IPS-NIHi11 (cell line): ENCODE measurements around the gene TTI1.

Experiments
- DNase-seq: peaks from one replicate; pipeline ENCODE4 v3.0.0; 2012; ENCODE audit warnings: mixed read lengths, low spot score

The TTI1 gene

DNA sequence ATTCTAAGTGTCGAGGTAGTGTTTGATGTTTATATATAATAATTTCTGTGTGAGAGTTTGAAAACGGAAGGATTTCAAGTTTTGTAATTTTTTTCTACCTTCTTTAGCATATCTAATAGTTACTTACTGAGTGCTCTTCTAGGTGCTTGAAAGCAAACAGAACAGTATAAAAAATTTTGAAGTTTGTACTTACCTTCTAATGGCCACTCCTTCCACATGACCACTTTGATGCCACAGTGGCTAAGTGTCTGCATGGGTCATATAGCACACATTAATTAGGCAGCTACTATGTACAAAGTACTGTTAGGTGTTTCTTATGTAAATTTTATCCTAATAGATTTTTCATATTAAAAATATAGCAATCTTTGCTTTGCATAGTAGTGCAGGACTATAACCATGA is 21.4 kb upstream of the TTI1 start:
- no peak for DNase-seq

DNA sequence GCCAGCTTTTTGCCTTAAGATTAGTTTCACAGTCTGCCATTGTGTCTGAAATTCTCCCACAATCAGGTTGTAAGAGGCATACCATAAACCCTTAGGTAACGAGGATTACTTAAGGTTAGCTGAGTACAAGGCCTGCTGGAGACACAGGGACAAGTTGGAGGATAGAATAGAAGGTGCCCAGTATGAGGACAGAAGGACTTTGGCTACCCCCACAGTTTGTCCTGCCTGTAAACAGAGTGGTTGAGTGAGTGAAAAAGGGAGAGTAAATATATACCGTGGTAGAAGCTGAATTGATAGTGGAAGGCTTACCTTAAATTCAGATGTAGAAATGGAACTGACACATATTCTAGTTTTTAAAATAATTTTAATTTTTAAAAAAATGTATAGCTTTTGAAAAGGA is 19.6 kb upstream of the TTI1 start:
- no peak for DNase-seq

DNA sequence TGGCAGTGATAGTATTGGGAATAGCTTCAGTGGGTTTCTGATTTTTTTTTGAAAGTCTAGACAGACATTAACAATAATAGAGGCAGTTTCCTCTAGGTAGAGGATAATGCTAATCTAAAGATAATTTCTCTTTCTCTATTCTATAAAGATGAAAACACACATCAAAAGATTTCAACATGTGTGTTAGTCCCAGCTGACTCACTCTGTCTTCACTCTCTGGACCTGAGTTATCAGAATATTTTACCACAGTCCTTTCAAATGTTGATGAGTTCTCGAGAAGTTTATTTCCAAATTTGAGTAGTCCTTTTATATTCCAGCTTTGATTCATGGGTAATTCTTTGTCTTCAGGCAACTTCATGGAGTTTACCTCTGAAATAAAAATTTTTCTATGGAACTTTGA is 17.4 kb upstream of the TTI1 start:
- DNase-seq = no peak

DNA sequence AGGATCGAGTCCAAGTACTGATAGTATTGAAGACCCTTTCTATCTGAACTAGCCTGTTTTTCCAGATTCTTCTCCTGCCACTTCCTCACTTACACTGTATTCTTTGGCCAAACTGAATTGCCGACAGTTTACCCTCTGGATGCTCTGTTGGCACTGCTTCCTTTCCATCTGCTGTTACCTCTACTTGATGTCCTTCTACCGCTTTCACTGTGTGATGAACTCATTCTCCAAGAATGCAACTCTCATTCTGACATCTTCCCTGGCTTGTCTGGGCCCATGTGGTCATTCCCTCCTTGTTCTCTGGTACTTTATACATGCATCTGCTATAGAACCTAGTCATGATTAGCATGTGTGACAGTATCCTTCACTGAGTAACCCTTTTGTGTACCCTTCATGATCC is 16.5 kb upstream of the TTI1 start:
- DNase-seq = no peak

DNA sequence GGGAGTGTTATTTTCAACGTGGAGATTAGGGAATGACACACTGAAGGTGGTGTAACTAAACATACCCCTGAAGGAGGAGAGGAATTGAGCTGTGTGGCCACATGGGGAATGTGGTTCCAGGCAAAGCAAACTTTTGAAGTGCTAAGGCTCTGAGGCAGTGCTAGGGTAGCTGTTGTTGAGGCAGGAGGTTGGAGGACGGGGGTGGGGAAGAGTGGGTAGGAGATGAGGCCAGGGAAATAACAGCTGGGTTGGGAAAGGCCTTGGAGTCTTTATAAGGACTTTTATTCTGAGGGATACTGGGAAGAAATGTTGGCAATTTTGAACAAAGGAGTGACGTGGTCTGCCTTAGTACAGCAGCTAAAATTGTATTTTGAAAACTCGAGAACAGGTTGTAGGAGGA is 13.3 kb upstream of the TTI1 start:
- peak; percentile 23 for DNase-seq

DNA sequence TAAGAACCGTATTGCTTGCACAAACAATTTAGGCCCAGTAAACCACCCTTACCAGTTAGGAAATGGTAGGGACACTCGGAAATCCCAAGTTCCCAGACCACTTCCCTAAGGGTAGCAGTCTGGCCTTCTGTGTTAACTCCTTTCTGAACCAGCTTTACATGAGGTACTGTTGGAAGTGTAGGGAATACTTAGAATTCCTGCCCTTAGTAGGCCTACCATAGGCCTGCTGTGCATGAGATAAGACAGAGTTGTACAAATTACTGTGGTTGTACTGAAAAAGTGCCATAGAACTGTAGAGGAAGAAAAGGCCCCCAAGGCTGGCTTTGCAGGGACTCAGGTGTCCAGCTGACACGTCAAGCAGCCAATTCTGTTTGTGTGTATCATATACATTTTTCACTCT is 11.4 kb upstream of the TTI1 start:
- DNase-seq = no peak

DNA sequence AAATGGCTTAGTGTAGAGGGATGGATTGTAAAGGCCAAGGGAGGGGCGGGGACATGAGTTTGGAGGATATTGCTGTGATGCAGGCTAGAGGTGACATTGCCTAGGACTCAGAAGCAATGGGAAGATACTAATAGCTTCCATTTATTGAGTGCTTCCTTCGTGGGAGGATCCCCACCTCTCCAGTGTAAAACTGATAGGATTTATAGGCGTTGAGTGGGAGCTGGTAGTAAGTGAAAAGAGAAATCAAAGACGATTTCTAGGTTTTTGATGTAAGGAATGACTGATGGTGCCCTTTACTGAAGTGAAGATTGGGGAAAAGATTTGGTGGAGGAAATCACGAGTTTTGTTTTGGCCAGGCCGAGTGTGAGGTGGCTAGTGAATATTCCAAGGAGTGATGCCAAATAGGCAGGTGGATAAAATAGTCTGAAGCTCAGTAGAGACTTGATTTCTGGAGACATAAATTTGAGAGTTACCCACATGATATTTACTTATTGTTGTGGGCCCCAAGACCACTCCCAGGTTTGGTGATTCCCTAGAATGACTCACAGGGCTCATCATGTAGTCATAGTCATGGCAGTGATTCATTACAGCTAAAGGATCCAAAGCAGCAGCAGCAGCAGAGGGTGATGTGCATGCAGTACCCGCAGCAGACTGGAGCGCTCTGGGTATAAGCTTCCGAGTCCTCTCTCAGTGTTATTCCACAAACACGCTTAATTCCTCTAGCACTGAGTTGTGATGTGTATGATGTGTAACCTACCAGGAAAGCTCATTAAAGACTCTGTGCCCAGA is 10.4 kb upstream of the TTI1 start:
- DNase-seq = no peak

DNA sequence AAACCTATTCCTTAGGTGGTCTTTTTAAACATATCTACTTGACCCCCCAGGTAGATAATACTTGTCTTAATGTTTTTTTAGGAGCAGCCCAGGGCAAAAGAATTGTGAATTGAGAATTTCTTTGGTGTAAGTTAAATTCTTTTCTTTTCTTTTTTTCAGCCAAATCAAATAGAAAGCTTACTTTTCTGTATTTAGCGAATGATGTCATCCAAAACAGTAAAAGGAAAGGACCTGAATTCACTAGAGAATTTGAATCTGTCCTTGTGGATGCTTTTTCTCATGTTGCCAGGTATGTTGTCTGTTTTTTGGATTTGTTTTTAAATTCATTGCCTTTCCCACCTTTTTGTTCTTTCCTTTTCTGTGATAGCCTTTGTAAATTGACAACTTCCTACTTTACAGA is 7.0 kb upstream of the TTI1 start:
- DNase-seq = no peak

DNA sequence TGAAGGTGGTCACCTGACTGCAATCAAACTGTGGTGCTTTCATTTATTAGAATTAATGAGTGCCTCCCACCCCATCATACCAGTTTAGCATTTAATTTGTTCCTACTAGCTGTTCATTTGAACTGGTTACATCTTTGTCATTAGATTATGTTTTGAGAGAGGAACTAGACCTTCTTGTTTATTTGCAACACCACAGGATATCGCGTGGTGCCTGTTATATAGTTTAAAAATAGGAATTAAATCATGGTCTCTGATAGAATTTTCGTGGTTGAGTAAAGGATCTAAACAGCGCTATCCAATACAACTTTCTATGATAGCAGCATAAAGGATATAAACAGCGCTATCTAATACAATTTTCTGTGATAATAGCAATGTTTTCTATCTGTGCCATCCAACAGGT is 3.1 kb upstream of the TTI1 start:
- no peak for DNase-seq

DNA sequence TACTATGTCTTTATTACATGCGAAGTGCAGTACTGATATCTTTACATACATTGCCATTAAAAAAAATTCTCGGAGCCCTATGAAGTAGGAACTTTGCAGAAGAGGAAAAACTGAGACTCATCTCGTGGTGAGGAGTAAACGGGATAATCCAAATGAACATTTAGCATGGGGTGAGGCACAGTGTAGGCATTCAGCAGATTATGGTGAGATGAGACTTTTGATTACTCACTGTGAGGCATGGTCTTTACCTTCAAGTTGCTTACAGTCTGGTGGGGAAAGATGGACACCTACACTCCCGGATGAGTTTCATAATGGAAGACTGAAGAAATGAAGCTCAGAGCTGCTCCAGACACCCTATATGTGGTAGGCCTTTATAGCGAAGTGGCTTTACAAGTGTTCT is 1.7 kb upstream of the TTI1 start:
- DNase-seq = no peak

DNA sequence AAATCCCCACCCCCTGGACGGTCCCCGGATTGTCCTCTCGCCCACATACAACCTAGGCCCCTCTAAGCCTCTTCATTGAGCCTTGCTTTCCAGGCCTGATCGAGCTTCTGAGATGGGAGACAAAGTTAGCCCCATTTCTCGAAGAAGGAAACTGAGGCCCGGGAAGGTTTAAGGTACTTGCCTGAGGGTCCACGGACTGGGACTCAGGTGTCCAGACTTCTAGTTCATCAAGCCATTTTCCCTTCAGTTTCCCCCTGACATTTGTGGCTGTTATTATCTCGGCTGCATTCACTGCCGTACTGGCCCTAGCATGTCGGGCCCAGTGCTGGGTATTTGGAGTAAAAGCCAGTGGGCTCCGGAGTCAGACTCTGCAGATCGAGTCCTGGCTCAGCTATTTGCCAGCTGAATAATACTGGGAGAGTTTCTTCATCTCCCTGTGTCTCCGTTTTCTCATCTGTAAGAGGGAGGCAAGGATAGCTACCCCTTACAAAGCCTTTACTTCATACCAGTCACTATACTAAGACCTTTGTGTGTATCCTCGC is 923 bp upstream of the TTI1 start:
- no peak for DNase-seq

DNA sequence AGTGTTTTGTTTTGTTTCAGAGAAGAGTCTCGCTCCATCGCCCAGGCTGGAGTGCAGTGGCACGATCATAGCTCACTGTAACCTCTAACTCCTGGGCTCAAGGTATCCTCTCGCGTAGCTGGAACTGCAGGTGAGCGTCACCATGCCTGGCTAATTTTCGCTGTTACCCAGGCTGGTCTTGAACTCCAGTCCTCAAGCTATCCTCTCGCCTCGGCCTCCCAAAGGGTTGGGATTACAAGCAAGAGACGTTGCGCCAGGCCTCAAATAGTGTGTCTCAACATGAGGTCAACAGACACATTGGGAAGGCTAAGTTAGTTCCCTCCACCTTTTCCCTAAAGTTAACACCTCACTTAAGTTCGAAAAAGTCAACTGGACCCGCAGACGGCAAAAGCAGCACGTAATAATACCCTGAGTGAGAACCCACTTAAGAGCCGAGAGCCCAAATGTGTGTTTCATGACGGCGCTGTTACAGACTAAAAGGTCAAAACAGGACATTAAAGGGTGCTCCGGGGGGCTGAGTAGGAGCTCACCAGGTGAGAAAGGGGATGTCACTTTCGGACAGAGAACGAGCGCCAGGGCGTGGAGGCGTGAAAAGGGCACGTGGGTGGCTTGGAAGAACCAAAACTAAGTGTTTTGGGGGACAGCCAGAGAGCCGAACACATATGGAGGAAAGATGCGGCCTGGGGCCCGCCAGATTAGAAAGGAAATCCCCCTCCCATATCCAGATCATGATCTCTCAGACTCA is 499 bp downstream of the TTI1 start:
- DNase-seq = no peak

DNA sequence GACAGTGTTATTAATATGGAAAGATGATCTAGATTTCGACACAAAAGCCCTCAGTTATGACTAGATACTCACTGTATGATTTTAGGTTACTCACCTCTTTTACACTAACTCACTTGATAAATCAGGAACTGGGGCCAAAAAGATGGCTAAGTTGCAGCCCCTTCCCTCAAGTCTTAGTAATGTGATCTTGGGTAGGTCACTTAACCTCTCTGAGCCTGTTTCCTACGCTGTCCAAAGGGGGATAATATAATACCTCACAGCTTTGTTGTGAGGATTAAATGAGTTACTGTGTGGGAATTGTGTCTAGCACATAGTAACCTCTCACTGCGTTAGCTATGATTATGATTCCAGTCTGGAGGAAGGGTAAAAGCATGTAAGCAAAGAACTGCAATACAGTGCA is 1.3 kb downstream of the TTI1 start:
- DNase-seq = no peak

DNA sequence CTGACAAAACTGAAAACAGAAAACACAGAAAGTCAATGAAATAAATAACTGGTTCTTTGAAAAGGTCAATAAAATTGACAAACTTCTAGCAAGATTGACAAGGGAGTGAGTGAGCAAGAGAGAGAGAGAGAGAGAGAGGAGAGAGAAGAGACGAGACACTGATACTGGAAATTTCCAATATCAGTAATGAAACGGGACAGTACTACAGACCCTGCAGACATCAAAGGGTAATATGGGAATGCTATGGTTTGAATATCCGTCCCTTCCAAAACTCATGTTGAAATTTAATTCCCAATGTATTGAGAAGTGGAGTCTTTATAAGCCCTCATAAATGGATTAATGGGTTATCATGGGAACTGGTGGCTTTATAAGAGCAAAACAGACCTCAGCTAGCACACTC is 3.8 kb downstream of the TTI1 start:
- no peak for DNase-seq

DNA sequence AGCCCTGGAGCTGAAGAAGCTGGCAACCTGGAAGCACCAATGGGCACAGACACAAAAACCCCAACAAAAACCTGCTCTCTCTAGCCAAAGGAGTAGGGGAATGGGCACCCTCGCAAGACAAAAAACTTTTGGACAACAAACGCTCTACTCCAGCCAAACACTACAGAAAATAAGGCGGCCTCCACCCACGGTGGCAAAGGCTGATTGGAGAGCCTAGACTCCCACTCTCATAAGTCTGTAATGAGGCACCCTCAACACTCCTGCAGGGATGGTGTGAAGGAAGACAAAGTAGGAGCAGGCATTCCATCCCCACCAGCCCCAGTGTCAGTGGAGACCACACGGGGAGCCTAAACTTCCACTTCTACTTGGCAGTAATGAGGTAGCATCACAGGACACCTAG is 8.8 kb downstream of the TTI1 start:
- DNase-seq = no peak

DNA sequence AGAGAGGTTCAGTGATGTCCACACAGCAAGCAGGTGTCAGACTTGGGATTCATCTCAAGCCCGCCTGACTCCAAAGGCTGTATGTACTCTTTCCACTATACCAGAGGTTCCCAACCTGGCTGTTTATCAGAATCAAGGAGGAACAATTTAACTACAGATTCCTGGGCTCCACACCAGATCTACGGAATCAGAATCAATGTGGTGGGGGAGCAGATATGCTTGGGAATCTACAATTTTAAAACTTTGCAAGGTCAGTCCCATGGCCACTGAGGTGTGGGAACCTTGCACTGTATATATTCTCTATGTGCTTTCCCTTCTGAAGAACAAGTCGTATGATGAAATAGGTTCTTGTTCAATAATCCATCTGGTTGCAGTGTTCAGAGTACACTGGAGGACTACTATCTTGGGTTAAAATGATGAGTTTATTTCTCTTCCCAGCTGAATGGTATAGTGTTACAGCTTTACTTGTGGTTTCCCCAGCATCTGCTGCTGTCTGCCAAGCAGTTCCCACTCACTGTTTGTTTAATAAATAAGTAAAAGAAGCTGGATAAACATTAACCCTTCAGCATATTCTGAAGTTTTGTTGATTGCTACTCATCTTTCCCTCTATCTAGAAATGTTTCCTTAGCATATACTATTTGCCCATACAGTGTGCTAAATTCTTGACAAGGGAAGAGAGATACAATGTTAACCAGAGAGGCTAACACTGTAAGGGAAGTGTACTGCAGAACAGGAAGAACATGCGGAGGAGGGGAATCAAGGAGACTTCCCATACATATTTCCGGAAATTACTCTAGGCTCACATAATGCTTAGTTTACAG is 9.9 kb downstream of the TTI1 start:
- no peak for DNase-seq

DNA sequence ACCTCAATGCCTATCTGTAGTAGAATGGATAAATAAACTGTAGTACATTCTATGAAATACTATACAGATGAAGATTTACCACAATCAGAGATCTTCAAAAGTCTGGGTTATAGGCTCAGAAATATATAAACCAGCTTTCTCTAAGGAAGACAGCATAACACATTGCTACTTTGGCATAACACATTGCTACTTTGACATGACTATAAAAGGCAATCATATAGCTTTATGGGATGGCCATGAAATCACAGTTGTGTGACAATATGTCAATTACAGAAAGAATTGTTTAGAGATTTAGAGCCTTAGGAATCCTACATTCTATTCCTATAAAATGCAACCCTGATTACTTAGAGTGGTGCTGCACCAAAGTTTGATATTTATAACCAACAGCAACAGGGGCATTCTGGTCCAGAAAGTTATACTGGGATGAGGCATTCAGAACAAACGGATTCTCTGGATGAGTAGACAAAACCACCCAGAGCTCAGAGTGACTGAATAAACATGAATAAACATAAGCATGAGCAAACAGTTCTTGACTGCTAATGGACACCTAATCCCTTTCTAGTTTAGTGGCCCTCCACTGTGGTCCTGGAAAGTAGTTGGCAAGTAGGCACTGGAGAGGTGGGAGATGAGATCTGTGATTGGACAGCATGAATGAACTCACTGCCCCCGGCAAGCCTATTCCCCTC is 12.0 kb downstream of the TTI1 start:
- no peak for DNase-seq

DNA sequence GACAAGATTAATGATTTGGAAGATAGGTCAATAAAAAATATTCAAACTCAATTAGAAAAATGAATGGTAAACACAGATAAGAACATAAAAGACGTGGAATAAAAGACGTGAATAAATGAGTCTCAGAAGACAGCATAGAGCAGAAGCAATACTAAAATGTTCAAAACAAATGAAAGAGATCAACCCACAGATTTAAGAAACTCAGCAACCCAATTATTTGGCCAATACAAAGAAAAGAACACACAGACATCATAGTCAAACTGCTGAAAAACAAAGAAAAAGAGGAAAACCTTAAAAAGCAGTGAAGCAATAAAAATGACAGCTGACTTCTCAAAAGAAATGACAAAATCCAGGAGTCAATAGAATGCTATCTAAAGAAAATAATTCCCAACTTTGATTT is 14.9 kb downstream of the TTI1 start:
- no peak for DNase-seq

DNA sequence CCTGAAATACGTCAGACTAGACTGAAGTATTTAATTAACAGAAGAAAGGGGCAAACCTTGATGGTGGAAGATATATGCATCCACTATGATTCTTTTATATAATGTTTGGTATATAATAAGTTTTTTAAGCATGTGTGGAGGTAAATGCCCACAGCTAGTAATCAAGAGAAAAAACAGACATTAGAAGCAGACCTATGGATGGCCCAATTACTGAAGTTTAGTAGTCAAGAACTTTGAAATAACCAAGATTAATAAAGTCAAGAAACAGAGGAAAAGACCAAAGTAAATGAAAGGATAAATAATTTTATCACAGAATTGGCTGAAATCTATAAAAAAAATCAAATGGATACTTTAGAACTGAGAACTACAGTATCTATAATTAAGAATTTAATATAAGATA is 15.3 kb downstream of the TTI1 start:
- no peak for DNase-seq

DNA sequence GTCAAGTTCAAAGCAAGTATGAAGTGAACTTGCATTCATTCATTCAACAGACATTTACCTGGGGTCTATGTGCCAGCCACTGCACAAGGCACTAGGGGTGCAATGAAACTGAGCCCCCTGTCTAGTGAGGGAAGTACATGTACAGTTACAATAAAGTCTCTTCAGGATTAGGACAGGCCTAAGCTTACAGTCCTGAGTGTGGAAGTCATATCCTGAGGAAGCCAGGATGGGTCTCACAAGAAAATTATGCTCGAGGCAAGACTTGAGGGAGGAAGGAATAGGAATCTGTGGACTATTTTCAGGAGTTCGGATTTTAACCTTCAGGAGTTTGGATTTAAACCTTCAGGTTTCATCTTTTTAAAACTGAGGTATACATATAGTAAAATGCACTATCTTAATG is 19.4 kb downstream of the TTI1 start:
- DNase-seq = no peak

DNA sequence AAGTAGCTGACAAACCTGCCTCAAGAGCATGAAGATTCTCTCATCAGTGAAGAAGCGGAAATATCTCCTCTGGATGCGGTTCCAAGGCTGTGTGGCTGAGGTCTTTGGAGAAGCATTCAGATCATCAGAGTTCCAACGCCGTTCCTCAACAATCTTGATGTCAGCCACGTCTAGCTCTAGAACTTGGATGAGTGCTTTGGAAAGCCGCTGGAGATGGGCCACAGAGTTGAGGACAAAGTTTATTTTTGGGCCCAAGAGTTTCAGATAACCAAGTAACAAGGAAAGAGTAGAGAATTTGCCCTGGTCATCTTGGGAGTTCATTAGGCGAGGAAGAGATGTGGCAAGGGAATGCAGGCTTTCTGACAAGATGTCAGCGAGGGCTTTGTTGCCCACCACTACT is 20.9 kb downstream of the TTI1 start:
- no peak for DNase-seq

DNA sequence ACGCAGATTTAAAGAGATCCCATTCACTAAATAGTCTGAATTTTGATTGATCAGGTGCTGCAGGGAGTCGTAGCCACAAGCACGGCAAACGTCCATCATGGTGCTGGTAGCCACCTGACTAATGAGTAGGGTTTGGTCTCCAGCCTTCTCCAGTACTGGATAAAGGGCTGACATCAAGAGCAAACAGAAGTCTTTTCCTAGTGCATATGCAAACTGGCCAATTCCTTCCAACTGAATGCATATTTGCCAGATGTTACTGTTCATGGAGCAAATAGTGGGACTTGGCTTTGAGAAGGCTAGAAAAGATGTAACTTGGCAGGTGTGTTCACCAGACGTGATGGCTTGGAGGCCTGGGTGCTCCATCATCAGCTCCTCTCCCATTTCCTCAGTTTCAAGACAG is 21.6 kb downstream of the TTI1 start:
- DNase-seq = no peak
